Activated T-cell treated with anti-CD3 and anti-CD28 coated beads for 4 hours (primary cell): Measurements from ENCODE around the gene CLEC18A.
"Not testable (repeated sequence)": the region's sequence is repeated elsewhere in the genome, so short reads cannot be mapped to it uniquely, and the experiment has no call there.

Source experiments
- DNase-seq: peaks from one replicate; pipeline ENCODE4 v3.0.0-alpha.2; 2020

CLEC18A gene

DNA sequence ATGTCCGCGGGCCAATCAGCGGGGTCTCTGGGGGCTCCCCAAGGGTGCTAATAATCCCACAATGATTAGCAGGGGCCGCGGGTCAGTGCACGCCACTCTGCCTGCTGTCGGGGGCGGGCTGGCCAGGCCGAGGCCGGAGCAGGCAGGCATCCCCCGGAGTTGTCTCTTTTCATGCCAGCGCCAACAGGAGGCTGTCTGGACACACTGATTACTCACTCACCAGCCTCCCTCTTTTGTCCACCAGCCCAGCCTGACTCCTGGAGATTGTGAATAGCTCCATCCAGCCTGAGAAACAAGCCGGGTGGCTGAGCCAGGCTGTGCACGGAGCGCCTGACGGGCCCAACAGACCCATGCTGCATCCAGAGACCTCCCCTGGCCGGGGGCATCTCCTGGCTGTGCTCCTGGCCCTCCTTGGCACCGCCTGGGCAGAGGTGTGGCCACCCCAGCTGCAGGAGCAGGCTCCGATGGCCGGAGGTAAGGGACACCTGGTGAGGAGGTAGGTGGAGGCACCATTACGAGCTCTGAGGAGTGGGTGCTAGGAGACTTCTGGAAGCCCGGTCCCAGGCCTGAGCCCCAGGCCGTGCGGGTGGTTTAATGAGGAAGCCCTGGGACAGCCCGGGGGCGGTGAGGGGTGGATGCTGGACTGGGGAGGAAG is at the start of gene CLEC18A:
TSS of gene CLEC18A (plus strand) at position 318 of the 655 bp plus-strand sequence. CDS start at position 351, 33 bp downstream.
- not testable (repeated sequence) for DNase-seq

- DNase-seq, result no peak
Measured at GRCh38 chr16:69903865-69904415, 47.2 kb upstream of the CLEC18A start.

DNA sequence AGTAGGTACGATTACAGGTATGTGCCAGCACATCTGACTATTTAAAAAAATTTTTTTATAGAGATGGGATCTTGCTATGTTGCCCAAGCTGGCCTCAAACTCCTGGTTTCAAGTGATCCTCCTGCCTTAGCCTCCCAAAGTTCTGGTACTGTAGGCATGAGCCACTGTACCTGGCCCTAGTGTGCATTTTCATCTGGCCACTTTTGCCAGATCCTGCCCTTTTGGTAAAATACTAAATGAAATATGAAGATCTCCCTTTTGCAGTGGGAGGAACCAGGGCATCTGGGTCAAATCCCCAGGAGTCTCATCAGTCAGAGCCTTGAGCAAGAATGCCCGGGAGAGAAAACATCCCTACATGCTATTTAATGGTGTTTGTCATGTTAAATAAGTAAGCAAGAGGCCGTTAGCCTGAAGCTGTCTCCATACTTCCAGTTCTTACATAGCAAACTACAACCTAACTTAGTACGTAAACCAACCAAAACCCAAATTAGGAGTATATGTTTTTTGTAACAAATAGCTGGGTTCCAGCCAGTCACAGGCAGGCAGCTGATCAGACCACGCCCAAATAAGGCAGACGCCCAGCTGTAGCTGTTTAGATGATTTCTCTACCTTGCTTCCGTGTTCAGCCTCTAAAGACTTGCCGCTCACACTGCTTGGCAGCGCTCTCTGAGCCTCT is 46.5 kb upstream of the CLEC18A start:
- DNase-seq, result no peak

- no peak for DNase-seq
Measured at GRCh38 chr16:69905171-69905555, 46.0 kb upstream of the CLEC18A start.

GRCh38 chr16:69906838-69907401 is 44.2 kb upstream of the CLEC18A start:
- DNase-seq, result no peak

- DNase-seq, result no peak
Measured at GRCh38 chr16:69909043-69909442, 42.1 kb upstream of the CLEC18A start.

- no peak for DNase-seq
Measured at GRCh38 chr16:69909760-69910159, 41.4 kb upstream of the CLEC18A start.

DNA sequence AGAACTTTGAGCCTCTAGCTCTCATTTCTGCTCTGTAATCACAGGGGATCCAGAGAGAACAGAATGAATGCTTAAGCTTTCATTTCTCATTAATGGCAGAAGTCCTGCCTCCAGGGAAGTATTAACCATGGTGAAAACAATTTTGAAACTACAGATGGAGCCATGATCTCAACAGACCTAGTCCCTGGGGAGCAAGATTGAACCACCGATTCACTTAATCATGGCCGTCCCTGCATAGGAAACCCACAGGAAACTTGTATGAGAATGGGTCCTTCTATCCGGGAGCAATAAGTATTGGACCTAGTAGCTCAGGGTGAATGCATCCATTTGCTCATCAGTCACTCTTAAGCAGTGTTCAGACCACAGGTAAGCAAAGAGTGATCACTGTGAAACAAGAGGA is 40.2 kb upstream of the CLEC18A start:
- no peak for DNase-seq

DNA sequence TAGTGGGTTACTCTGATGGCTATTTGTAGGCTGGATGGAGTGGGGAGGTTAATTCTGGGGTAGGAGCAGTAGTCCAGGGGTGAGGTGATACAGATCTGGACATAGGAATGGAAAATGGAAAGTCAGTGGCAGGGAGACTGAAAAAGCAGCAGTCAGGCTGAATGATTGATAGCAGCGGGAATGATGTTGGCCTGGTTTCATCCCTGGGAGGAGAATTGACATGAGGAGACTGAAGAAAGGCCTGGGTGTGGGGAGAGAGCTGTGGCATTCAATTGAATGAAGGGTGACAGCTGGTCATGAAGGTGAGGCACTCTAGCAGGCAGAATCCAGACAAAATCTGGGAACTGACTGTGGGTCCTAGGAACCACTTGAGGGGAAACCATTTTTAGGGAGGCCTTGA is 34.7 kb upstream of the CLEC18A start:
- DNase-seq, result no peak

DNA sequence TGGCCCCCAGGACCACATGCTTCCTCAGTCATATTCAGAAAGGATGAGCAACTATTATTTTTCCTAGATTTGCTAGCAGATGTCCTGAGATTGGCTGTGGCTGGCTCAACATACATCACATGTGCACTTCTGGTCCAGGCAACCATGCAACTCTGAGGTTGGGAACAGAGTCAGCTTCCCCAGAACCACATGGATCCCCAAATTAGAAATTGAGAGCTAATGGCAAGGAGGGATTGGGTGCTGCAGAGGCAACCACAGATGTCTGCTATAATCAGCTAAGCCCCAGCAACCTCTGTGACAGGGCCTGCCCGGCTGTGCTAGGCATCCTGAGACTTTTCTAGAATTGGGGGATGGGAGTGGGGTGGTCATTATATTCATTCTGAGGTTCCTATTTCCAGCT is 33.8 kb upstream of the CLEC18A start:
- no peak for DNase-seq

DNA sequence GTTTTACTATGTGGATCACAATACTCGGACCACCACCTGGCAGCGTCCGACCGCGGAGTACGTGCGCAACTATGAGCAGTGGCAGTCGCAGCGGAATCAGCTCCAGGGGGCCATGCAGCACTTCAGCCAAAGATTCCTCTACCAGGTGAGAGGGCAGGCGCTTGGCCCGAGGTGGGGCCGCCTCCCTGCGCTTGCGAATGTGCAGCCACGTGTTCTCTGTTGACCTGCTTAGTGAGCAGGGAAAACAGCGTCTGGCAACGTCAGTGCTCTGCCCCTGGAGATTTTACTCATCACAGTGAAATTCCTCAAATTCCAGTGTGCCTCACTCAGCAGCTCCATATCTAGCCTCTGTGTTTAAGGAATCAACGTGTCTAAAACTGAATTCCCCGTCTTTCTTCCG is 33.4 kb upstream of the CLEC18A start:
- no peak for DNase-seq

DNA sequence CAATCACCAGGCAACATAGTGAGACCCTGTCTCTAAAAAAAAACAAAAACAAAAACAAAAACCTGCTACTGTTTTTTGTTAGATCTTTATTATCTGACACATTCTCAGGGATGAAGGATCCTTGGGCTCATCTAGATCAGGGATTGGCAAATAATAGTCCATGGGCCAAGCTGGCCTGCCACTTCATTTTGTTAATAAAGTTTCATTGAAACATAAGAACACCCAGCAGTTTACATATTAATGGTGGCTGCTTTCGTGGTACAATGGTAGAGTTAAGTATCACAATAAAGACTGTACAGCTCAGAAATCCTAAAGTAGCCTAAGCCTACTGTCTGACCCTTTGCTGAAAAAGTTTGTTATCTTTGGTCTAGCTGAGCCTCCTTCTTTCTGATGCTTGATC is 32.9 kb upstream of the CLEC18A start:
- no peak for DNase-seq

GRCh38 chr16:69921127-69921526 is 30.0 kb upstream of the CLEC18A start:
- DNase-seq, result no peak

DNA sequence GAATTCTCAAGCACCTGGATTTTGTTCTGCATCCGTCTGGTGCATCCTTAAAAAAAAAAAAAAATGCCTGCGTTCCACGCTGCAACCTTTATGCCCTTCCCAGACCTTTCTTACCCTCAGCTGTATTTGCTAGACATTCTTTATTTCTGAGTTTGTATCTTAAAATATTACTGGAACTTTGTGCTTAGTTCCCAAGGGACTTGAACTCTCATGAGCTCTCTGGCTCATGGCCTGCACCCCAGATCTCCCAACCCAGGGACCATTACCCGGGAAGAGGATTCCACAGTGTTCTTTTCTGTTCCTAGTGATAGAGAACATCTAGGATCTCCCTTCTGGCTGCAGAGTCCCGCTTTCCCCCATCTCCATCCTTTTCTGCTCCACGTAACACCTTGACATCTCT is 28.9 kb upstream of the CLEC18A start:
- no peak for DNase-seq

- DNase-seq, result no peak
Measured at GRCh38 chr16:69924041-69924775, 26.9 kb upstream of the CLEC18A start.

- DNase-seq, result no peak
Measured at GRCh38 chr16:69924777-69925191, 26.4 kb upstream of the CLEC18A start.

DNA sequence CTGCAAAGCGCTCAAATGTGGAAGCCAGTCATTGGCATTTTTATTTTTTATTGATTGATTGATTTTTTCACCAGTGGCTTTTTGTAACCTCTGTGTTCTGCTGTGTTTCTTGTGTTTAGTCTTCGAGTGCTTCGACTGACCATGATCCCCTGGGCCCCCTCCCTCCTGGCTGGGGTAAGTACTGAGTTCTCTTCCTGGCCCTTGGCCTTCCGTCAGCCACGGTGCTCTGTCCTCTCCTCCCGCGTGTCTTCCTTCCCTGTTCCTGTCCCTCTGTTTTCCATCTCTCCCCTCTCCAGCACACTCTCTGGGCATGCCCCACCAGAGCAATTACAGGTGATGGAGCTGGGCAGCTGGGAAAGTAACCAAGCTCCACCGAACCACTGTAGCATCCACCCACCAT is 25.8 kb upstream of the CLEC18A start:
- DNase-seq, result no peak

DNA sequence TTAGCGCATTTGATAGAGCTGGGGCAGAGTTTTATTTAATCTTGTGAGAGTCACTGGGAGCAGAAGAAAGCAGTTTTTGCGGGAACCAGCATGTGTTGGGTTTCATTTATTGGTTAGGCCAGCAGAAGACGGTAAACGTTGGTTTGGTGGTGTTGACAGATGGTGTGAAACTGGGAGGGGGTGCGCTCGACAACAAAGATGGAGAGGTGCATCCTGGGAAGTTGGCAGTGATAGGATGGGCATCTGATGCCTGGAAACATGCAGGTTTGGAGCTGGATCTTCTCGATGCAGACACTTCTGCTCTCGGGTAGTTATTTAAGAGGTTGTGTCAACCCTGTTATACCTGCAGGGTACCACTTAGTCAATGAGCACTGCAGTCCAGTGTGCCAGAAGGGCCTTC is 24.9 kb upstream of the CLEC18A start:
- DNase-seq, result no peak

DNA sequence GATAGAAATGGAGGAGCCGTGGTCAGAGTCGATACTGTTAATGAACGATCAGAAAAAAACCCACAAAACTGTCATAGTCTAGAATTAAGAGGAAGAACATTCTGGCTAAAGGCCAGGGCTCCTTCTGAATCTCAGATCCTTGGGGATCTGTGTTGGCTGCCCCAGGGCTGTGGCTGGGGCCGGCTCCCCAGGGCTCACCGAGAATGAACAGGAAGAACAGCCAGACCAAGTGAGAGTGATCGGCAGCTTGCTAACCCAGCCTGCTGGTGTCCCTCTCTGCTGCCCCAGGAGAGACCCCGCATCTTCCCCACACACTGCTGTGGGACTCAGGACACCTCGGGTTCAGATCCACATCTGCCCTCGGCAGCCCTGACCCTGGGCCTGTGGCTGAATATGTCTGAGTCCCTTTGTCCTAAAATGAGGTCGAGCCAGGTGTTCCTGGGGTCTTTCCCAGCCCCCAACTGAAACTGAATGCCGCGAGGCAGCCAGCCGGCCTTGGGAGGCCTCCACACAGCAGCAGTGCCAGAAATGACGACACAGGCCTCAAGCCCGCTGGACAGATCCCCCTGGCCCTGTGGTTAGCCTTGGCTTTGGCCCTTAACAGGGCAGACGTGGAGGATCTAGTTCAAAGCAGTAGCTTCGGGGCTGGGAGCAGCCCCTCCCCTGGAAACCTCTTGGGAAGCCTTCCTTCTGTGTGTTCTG is 23.9 kb upstream of the CLEC18A start:
- DNase-seq, result no peak

GRCh38 chr16:69928856-69929400 is 22.2 kb upstream of the CLEC18A start:
- DNase-seq, result no peak

- no peak for DNase-seq
Measured at GRCh38 chr16:69929480-69929879, 21.7 kb upstream of the CLEC18A start.

- peak; percentile 27 for DNase-seq
Measured at GRCh38 chr16:69930117-69930776, 20.9 kb upstream of the CLEC18A start.
